Smooth muscle cell (in vitro differentiated cells): ENCODE measurements around the gene ARMC8. TPM values are rescaled to one million over a fixed set of nuclear protein-coding genes. Genes with fewer than 3 reads are reported as not detected.

Experiments
- DNase-seq: peaks from one replicate; lab custom pipeline; 2025; ENCODE audit not compliant: unreplicated experiment; lab: John Stamatoyannopoulos, UW
- H2AFZ ChIP-seq: fragments of 200-600 bp; sonication (generic); 2 replicates; pipeline ENCODE4 v1.6.0; 2016; ENCODE audit warnings: antibody characterized with exemption, low read depth, mild to moderate bottlenecking
- H3F3A ChIP-seq: fragments of 200-600 bp; sonication (generic); 2 replicates; pipeline ENCODE4 v1.6.0; 2017; ENCODE audit warnings: antibody characterized with exemption, low read depth
- H3K27ac ChIP-seq: fragments of 200-600 bp; sonication (generic); 2 replicates; pipeline ENCODE4 v1.5.1; 2016; ENCODE audit warnings: low read depth, mild to moderate bottlenecking
- H3K27me3 ChIP-seq: fragments of 200-600 bp; sonication (generic); 2 replicates; pipeline ENCODE4 v1.6.1; 2016; ENCODE audit warnings: low read depth, mild to moderate bottlenecking
- H3K36me3 ChIP-seq: fragments of 200-600 bp; sonication (generic); 2 replicates; pipeline ENCODE4 v1.5.1; 2016; ENCODE audit warnings: low read depth
- H3K4me1 ChIP-seq: fragments of 200-600 bp; sonication (generic); 2 replicates; pipeline ENCODE4 v1.5.1; 2016; ENCODE audit warnings: low read depth
- H3K4me2 ChIP-seq: fragments of 200-600 bp; sonication (generic); 2 replicates; pipeline ENCODE4 v1.6.0; 2016; ENCODE audit warnings: mild to moderate bottlenecking
- H3K4me3 ChIP-seq: fragments of 200-600 bp; sonication (generic); 2 replicates; pipeline ENCODE4 v1.5.1; 2016; ENCODE audit warnings: mild to moderate bottlenecking
- H3K79me2 ChIP-seq: fragments of 200-600 bp; sonication (generic); 2 replicates; pipeline ENCODE4 v1.6.0; 2016; ENCODE audit warnings: low read depth, mild to moderate bottlenecking
- H3K9ac ChIP-seq: fragments of 200-600 bp; sonication (generic); 2 replicates; pipeline ENCODE4 v1.6.0; 2016; ENCODE audit warnings: low read depth
- H3K9me3 ChIP-seq: fragments of 200-600 bp; sonication (generic); replicated peaks from 2 replicates; pipeline ENCODE4 v1.5.1; 2016; ENCODE audit warnings: low read depth
- H4K20me1 ChIP-seq: fragments of 200-600 bp; sonication (generic); 2 replicates; pipeline ENCODE4 v1.6.0; 2016; ENCODE audit warnings: low read depth
- WGBS: methylation state at CpG from one replicate; pipeline ENCODE4 v1.1.7; 2016; ENCODE audit warnings: low lambda C conversion rate; 5-methylcytosine and 5-hydroxymethylcytosine counted together
- polyA plus RNA-seq: library from polyadenylated mRNA; unstranded; fragments of >200 nt; fragmentation: Nextera tagmentation; extraction: Ambion mirVana; gene quantifications from 2 replicates; pipeline ENCODE4 v1.2.1, GENCODE V29; 2016
- total RNA-seq: library from RNA; depleted of rRNA; stranded (reverse); fragments of >200 nt; gene quantifications from 2 replicates; pipeline ENCODE4 v1.2.3, GENCODE V29; 2014
- TF ChIP-seq, protein P1 (sequence below): fragments of 200-600 bp; sonication (generic); IDR thresholded peaks from 2 replicates; pipeline ENCODE4 v1.5.1; 2017; ENCODE audit warnings: borderline replicate concordance, mild to moderate bottlenecking, antibody characterized with exemption; ENCODE audit not compliant: insufficient read depth, poor library complexity, severe bottlenecking

ARMC8 gene
- total and polyA plus RNA-seq, 2 experiments from 2014 or later: 22.6 to 39.3 TPM

DNA sequence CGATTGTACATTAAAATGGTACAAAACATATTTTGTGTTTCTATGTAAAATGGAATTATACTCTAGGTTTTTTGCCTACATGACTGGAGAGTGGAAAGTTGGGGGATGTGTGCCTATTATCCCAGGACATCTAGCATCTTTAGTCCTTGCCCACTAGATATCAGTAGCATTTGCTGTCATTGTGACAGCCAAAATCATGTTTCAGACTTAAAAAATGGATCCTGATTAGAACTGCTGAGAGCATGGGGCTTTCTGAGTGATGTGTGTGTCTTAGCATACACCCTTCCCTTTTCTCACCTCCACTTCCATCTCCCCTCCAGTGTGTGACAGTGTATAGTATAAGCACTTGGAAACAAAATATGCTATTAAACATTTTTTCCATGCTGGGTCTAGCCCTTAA is 13.3 kb downstream of the ARMC8 start:
- 84% methylated on average over 1 of the region's 1 CpG for WGBS
- H3K9me3 ChIP-seq: no peaks in the 10 kb centered on the region
- H3K79me2 ChIP-seq: peaks cover 95% of the 10 kb centered on the region
- no peaks in the 10 kb centered on the region for H3K36me3 ChIP-seq
- no peaks in the 10 kb centered on the region for H3F3A ChIP-seq
- H3K27me3 ChIP-seq: no peaks in the 10 kb centered on the region
- TF ChIP-seq, protein P1, sequence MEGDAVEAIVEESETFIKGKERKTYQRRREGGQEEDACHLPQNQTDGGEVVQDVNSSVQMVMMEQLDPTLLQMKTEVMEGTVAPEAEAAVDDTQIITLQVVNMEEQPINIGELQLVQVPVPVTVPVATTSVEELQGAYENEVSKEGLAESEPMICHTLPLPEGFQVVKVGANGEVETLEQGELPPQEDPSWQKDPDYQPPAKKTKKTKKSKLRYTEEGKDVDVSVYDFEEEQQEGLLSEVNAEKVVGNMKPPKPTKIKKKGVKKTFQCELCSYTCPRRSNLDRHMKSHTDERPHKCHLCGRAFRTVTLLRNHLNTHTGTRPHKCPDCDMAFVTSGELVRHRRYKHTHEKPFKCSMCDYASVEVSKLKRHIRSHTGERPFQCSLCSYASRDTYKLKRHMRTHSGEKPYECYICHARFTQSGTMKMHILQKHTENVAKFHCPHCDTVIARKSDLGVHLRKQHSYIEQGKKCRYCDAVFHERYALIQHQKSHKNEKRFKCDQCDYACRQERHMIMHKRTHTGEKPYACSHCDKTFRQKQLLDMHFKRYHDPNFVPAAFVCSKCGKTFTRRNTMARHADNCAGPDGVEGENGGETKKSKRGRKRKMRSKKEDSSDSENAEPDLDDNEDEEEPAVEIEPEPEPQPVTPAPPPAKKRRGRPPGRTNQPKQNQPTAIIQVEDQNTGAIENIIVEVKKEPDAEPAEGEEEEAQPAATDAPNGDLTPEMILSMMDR: no peak
- H4K20me1 ChIP-seq: peaks cover 99% of the 10 kb centered on the region
- H3K27ac ChIP-seq: no peak overlapping the region
- no peak overlapping the region for H3K4me3 ChIP-seq
- no peaks in the 10 kb centered on the region for H3K4me1 ChIP-seq
- H3K9ac ChIP-seq: no peak overlapping the region
- H3K4me2 ChIP-seq: no peak overlapping the region
- DNase-seq: no peak
- no peak overlapping the region for H2AFZ ChIP-seq

DNA sequence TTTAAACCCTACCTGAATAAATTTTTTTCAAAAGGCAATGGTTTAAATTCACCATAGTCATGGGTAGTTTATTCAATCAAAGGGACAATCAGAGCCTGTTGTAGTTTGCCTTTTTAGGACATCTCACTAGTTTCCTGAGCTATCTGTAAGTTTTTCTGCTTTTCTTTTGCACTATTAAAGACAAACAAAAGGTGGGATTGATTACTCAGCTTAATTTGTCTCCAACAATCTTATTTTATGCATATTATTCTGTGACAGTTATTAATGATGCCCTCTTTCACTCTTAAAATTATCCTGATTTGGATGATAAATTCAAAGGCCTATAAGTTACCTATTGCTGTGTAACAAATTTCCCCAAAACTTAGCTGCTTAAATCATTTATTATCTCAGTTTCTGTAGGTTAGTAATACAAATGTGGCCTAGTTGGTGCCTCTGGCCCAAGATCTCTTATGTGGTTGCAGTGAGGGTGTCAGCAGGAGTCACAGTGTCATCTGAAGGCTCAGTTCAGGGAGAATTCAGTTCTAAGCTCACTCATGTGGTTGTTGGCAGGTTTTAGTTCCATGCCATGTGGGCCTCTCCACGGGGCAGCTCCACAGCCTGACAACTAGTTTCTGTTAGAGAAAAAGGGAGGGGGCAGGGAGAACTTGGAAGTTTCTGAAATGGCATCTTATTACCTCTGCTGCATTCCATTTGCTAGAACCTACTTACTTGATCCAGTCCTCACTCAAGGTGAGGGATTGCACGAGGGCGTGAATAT is 16.0 kb downstream of the ARMC8 start:
- no peak overlapping the region for H3K4me3 ChIP-seq
- H3K27me3 ChIP-seq: no peaks in the 10 kb centered on the region
- no peaks in the 10 kb centered on the region for H3F3A ChIP-seq
- no peaks in the 10 kb centered on the region for H3K36me3 ChIP-seq
- H3K79me2 ChIP-seq: peaks cover 95% of the 10 kb centered on the region
- H3K4me2 ChIP-seq: no peak overlapping the region
- H3K9me3 ChIP-seq: no peaks in the 10 kb centered on the region
- TF ChIP-seq, protein P1: no peak
- no peak for DNase-seq
- no peak overlapping the region for H3K9ac ChIP-seq
- H4K20me1 ChIP-seq: peaks cover 99% of the 10 kb centered on the region
- H3K27ac ChIP-seq: no peak overlapping the region
- H3K4me1 ChIP-seq: peaks cover 2% of the 10 kb centered on the region
- WGBS: 96% methylated on average over 3 of the region's 3 CpGs
- no peak overlapping the region for H2AFZ ChIP-seq

DNA sequence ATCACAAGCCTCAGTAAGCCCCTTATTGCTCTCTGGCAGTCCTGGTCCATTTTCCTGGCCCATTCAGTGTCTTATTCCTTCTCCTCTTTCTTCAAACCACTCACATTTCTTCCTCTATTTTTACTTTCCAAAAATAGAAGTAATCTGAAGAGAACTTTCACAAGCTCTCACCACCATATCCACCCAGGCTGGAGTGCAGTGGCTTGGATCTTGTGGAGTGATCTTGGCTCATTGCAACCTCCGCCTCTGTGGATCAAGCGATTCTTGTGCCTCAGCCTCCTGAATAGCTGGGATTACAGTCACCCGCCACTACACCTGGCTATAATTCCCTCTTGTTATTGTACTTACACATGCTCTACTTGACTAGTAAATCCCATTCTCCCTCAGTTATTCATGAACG is 16.8 kb downstream of the ARMC8 start:
- Histone ChIP-seq H2AFZ (no peak overlapping the region), H4K20me1 (peaks cover 98% of the 10 kb centered on the region), H3K4me1 (peaks cover 2% of the 10 kb centered on the region), H3K9ac (no peak overlapping the region), H3K4me2 (no peak overlapping the region), H3K9me3 (no peaks in the 10 kb centered on the region), H3F3A (no peaks in the 10 kb centered on the region), H3K79me2 (peaks cover 95% of the 10 kb centered on the region), H3K27ac (no peak overlapping the region), H3K4me3 (no peak overlapping the region), H3K36me3 (no peaks in the 10 kb centered on the region), H3K27me3 (no peaks in the 10 kb centered on the region)
- TF ChIP-seq, protein P1: no peak
- WGBS: 100% methylated on average over 4 of the region's 4 CpGs
- DNase-seq: no peak

DNA sequence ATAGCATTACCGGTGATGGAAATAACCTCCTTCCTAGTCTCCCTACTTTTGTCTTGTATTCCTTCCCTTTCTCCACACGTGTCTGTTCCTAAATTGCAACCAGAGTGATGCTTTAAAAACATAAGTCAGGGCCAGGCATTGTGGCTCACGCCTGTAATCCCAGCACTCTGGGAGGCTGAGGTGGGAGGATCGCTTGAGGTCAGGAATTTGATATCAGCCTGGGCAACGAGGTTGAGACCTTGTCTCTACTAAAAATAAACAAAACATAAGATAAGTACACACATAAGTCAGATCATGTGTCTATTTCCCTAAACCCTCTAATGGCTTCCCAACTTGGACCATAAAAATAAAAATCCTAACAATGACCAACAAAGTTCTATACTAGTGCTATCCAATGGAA is 18.4 kb downstream of the ARMC8 start:
- H3K4me3 ChIP-seq: no peak overlapping the region
- H3K4me2 ChIP-seq: no peak overlapping the region
- H3K9me3 ChIP-seq: no peaks in the 10 kb centered on the region
- peaks cover 2% of the 10 kb centered on the region for H3K4me1 ChIP-seq
- H2AFZ ChIP-seq: no peak overlapping the region
- H4K20me1 ChIP-seq: peaks cover 98% of the 10 kb centered on the region
- WGBS: 66% methylated on average over 5 of the region's 5 CpGs
- H3K9ac ChIP-seq: no peak overlapping the region
- no peaks in the 10 kb centered on the region for H3F3A ChIP-seq
- H3K36me3 ChIP-seq: no peaks in the 10 kb centered on the region
- TF ChIP-seq, protein P1: no peak
- no peaks in the 10 kb centered on the region for H3K27me3 ChIP-seq
- no peak overlapping the region for H3K27ac ChIP-seq
- no peak for DNase-seq
- H3K79me2 ChIP-seq: peaks cover 94% of the 10 kb centered on the region
